PFSK-1 (cell line): Measurements from ENCODE around the gene ZNF831.

Experiments
- POLR2AphosphoS5 ChIP-seq: IDR thresholded peaks from 2 replicates; pipeline ENCODE4 v1.6.1; 2012; ENCODE audit warnings: low read depth, mild to moderate bottlenecking, control low read depth, low read length, moderate library complexity
- REST ChIP-seq, 2 experiments: IDR thresholded peaks; 2 replicates each; pipeline versions ENCODE4 v1.6.1 to v1.8.0; 2011 to 2012; ENCODE audit warnings: low read depth in 2 of 2, low read length in 2 of 2, control low read depth in 1 of 2, inconsistent platforms in 1 of 2, mild to moderate bottlenecking in 1 of 2, moderate library complexity in 1 of 2; ENCODE audit not compliant: insufficient read depth in 1 of 2
- SIN3A ChIP-seq: IDR thresholded peaks from 2 replicates; pipeline ENCODE4 v1.6.1; 2012; ENCODE audit warnings: mild to moderate bottlenecking, low read length, moderate library complexity, borderline replicate concordance; ENCODE audit not compliant: insufficient read depth
- TAF1 ChIP-seq: IDR thresholded peaks from 2 replicates; pipeline ENCODE4 v1.6.1; 2012; ENCODE audit warnings: low read length, control low read depth, borderline replicate concordance; ENCODE audit not compliant: insufficient read depth

GRCh38 chr20:59117526-59117925 lies 46.1 kb upstream of the ZNF831 start:
- no peak for TF ChIP-seq TAF1
- TF ChIP-seq POLR2AphosphoS5, result no peak
- TF ChIP-seq REST (IDR thresholded peaks at IDR 0.05; ENCODE audit: insufficient read depth in 1 of 2, low read depth in 2 of 2, low read length in 2 of 2), result no peak
- TF ChIP-seq SIN3A, result no peak
